Measurements from ENCODE around the gene PLEKHA7. TPM values are rescaled to one million over a fixed set of nuclear protein-coding genes. Genes with fewer than 3 reads are reported as not detected.

The PLEKHA7 gene
- total RNA-seq, 1 donor from 2014 or later, result 18.2 TPM

DNA sequence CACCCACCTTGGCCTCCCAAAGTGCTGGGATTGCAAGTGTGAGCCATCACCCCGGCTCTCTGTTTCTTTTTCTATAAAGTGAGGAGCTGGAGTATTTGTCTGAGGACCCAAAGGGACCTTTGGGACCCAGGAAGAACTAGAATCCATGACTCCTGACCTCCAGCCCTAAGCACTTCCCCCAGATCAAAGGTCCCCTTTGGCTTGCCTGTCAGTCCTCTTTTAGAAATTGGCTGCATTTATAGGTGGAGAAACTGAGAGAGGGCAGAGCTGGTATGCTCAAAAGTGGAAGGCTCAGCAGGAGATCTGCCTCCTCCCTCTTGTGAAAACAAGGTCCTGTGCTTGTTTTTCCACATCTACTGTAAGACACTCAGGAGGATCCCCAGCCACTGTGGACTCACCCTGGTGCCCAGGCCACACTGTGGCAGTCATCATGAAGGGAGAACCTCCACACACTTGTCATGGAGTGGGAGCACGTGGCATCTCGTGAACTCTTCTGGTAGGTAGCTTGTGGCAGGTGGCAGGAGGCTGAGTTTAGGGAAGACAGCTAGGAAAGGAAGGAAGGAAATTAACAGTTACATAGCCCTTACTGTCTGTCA lies 12.4 kb upstream of the PLEKHA7 start:
- Mint-ChIP-seq H3K4me1 (no peaks in the 10 kb centered on the region), H3K36me3 (ENCODE audit: low read depth) (peaks cover 2% of the 10 kb centered on the region), H3K9me3 (no peaks in the 10 kb centered on the region), H3K4me3 (no peak overlapping the region), H3K27ac (ENCODE audit: unreplicated experiment) (peak overlapping the region; percentile 86), H3K27me3 (ENCODE audit: low read depth) (peaks cover 28% of the 10 kb centered on the region)
- DNase-seq (ENCODE audit: low read depth, low spot score), result no peak
- TF ChIP-seq, protein P1, sequence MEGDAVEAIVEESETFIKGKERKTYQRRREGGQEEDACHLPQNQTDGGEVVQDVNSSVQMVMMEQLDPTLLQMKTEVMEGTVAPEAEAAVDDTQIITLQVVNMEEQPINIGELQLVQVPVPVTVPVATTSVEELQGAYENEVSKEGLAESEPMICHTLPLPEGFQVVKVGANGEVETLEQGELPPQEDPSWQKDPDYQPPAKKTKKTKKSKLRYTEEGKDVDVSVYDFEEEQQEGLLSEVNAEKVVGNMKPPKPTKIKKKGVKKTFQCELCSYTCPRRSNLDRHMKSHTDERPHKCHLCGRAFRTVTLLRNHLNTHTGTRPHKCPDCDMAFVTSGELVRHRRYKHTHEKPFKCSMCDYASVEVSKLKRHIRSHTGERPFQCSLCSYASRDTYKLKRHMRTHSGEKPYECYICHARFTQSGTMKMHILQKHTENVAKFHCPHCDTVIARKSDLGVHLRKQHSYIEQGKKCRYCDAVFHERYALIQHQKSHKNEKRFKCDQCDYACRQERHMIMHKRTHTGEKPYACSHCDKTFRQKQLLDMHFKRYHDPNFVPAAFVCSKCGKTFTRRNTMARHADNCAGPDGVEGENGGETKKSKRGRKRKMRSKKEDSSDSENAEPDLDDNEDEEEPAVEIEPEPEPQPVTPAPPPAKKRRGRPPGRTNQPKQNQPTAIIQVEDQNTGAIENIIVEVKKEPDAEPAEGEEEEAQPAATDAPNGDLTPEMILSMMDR (conservative IDR thresholded peaks at IDR 0.05), result no peak

DNA sequence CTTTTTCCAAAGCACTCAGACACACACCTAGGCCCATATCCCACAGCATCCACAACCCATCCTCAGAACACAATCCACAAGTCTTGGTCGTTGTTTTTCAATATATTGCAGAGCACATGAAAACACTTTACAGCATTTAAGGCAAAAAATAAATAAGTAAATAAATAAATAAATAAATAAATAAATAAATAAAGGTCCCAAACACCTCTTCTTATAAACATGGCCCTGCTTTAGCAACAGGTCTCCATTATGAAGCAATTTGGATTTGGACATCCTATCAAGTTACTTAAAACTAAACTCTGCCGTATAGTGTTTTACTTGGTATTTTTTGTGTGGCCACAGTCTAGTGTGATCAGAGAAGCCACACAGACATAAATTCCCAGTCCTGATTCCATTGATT lies 10.7 kb upstream of the PLEKHA7 start:
- no peaks in the 10 kb centered on the region for H3K4me1 Mint-ChIP-seq
- no peak for DNase-seq (ENCODE audit: low read depth, low spot score)
- H3K36me3 Mint-ChIP-seq (ENCODE audit: low read depth), result peaks cover 2% of the 10 kb centered on the region
- TF ChIP-seq, protein P1 (conservative IDR thresholded peaks at IDR 0.05), result no peak
- H3K27ac Mint-ChIP-seq (ENCODE audit: unreplicated experiment), result no peak overlapping the region
- no peak overlapping the region for H3K4me3 Mint-ChIP-seq
- H3K27me3 Mint-ChIP-seq (ENCODE audit: low read depth), result peaks cover 31% of the 10 kb centered on the region
- no peaks in the 10 kb centered on the region for H3K9me3 Mint-ChIP-seq

DNA sequence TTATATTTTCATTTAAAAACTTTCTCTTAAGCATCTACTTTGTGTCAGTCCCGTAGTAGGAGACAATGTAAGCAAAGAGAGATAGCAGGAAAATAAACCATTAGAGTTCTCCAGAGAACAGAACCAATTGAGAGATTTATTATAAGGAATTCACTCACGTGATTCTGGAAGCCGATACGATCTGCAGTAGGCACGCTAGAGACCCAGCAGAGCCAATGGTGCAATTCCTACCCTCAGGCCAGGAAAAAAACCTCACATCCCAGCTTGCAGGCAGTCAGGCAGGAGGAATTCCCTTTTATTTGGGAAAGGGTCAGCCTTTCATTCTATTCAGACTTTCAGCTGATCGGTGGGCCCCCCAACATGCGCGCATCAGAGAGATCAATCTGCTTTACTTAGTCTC lies 7.3 kb upstream of the PLEKHA7 start:
- peaks cover 56% of the 10 kb centered on the region for H3K27me3 Mint-ChIP-seq (ENCODE audit: low read depth)
- no peaks in the 10 kb centered on the region for H3K4me1 Mint-ChIP-seq
- H3K4me3 Mint-ChIP-seq, result no peak overlapping the region
- TF ChIP-seq, protein P1 (conservative IDR thresholded peaks at IDR 0.05), result no peak
- H3K36me3 Mint-ChIP-seq (ENCODE audit: low read depth), result no peaks in the 10 kb centered on the region
- H3K9me3 Mint-ChIP-seq, result no peaks in the 10 kb centered on the region
- no peak overlapping the region for H3K27ac Mint-ChIP-seq (ENCODE audit: unreplicated experiment)
- no peak for DNase-seq (ENCODE audit: low read depth, low spot score)

DNA sequence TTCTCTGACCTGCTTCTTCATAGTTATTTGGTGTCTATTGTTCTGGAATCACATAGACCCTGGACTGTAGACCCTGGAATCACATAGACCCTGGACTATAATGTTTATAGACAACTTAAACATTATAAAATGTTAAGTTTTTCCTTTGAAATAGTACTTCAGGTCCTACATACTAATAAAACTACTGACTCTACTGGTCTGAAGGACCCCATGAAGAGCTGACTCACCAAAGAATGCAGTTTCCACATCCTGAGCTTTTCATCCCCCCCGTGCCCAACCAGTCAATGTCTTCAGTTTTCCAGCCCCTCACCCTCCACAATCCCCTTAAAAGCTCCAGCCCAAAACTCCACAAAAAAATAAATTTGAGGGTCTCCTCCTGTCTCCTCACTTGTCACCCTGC lies 6.6 kb upstream of the PLEKHA7 start:
- peaks cover 61% of the 10 kb centered on the region for H3K27me3 Mint-ChIP-seq (ENCODE audit: low read depth)
- peak overlapping the region; percentile 0 for H3K27ac Mint-ChIP-seq (ENCODE audit: unreplicated experiment)
- DNase-seq (ENCODE audit: low read depth, low spot score), result no peak
- H3K36me3 Mint-ChIP-seq (ENCODE audit: low read depth), result no peaks in the 10 kb centered on the region
- H3K4me3 Mint-ChIP-seq, result no peak overlapping the region
- TF ChIP-seq, protein P1 (conservative IDR thresholded peaks at IDR 0.05), result no peak
- H3K4me1 Mint-ChIP-seq, result no peaks in the 10 kb centered on the region
- no peaks in the 10 kb centered on the region for H3K9me3 Mint-ChIP-seq

DNA sequence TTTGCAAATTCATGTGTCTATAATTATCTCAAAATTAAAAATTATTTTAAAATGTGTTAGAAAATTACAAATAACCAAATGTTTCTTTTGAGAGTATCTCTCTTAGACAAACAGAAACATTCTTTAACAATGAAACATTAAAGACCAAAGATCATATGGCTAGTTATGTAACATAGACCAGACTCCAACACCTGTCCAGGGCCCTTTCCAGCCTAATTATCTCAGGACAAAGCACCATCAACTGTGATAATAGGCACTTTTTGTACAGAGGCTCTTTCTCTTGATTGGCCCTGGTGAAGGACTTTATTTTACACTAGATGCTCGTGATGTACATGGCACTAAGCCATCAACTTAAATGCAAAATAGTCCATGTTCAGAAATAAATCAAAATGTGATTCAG lies 5.0 kb upstream of the PLEKHA7 start:
- no peaks in the 10 kb centered on the region for H3K36me3 Mint-ChIP-seq (ENCODE audit: low read depth)
- H3K4me1 Mint-ChIP-seq, result peaks cover 8% of the 10 kb centered on the region
- no peak for DNase-seq (ENCODE audit: low read depth, low spot score)
- no peaks in the 10 kb centered on the region for H3K9me3 Mint-ChIP-seq
- H3K4me3 Mint-ChIP-seq, result no peak overlapping the region
- H3K27me3 Mint-ChIP-seq (ENCODE audit: low read depth), result peaks cover 67% of the 10 kb centered on the region
- TF ChIP-seq, protein P1 (conservative IDR thresholded peaks at IDR 0.05), result no peak
- no peak overlapping the region for H3K27ac Mint-ChIP-seq (ENCODE audit: unreplicated experiment)
